ENCODE data around the gene NHERF1. TPM values are rescaled to one million over a fixed set of nuclear protein-coding genes. Genes with fewer than 3 reads are reported as not detected.
A peak's percentile ranks its signal among the peaks of the same experiment; 100 is the strongest.

The NHERF1 gene
- total RNA-seq, 6 experiments from 2014 or later: 105 to 218 (median 161) TPM

GRCh38 chr17:74738051-74738996 is 10.1 kb upstream of the NHERF1 start:
- H3K9me3 ChIP-seq: no peaks in the 10 kb centered on the region
- TF ChIP-seq POLR2A (IDR thresholded peaks at IDR 0.05): no peak
- TF ChIP-seq CTCF (IDR thresholded peaks at IDR 0.05): no peak
- H3K27ac ChIP-seq: peak overlapping the region in 2 of 3 donors; percentile 88 to 89
- ATAC-seq: peak in 2 of 4 donors; percentile 1 to 6
- intact Hi-C loops (cut with DNase I): no loop called here
- no peaks in the 10 kb centered on the region for H3K36me3 ChIP-seq
- H3K4me3 ChIP-seq: peak overlapping the region; percentile 46 to 82 (median 66)
- peaks cover 0 to 20% (median 7%) of the 10 kb centered on the region in 4 donors for H3K4me1 ChIP-seq
- no peaks in the 10 kb centered on the region for H3K27me3 ChIP-seq
- DNase-seq: peak in 1 of 3 donors; percentile 71
- WGBS (ENCODE audit: insufficient coverage, low coverage, low lambda C conversion rate, missing lambda C conversion rate): 35% methylated on average over 2 of the region's 16 CpGs

GRCh38 chr17:74739227-74739831 is 9.1 kb upstream of the NHERF1 start:
- 67% methylated on average over 10 of the region's 12 CpGs for WGBS (ENCODE audit: insufficient coverage, low coverage, low lambda C conversion rate, missing lambda C conversion rate)
- H3K27ac ChIP-seq: no peak overlapping the region
- peaks cover 0 to 20% (median 7%) of the 10 kb centered on the region in 4 donors for H3K4me1 ChIP-seq
- no peaks in the 10 kb centered on the region for H3K9me3 ChIP-seq
- TF ChIP-seq POLR2A (IDR thresholded peaks at IDR 0.05) (no peak), CTCF (IDR thresholded peaks at IDR 0.05) (no peak)
- H3K27me3 ChIP-seq: no peaks in the 10 kb centered on the region
- no peak overlapping the region for H3K4me3 ChIP-seq
- no peak for ATAC-seq
- intact Hi-C loops (cut with DNase I): no loop called here
- H3K36me3 ChIP-seq: no peaks in the 10 kb centered on the region
- no peak for DNase-seq

GRCh38 chr17:74740173-74740572 is 8.3 kb upstream of the NHERF1 start:
- WGBS (ENCODE audit: insufficient coverage, low coverage, low lambda C conversion rate, missing lambda C conversion rate): 72% methylated on average over 4 of the region's 6 CpGs
- ATAC-seq: no peak
- H3K4me1 ChIP-seq: peaks cover 0 to 25% (median 10%) of the 10 kb centered on the region in 4 donors
- DNase-seq: no peak
- no peaks in the 10 kb centered on the region for H3K9me3 ChIP-seq
- no peak overlapping the region for H3K4me3 ChIP-seq
- TF ChIP-seq POLR2A (IDR thresholded peaks at IDR 0.05) (no peak), CTCF (IDR thresholded peaks at IDR 0.05) (no peak)
- no peaks in the 10 kb centered on the region for H3K27me3 ChIP-seq
- H3K36me3 ChIP-seq: no peaks in the 10 kb centered on the region
- H3K27ac ChIP-seq: no peak overlapping the region
- intact Hi-C loops (cut with DNase I): loop anchor here in 1 of 2 donors (5.0 to 10.0 kb wide), 2 partner anchors 47 to 125 kb away; no protein-coding TSS in a partner anchor

- no peak for TF ChIP-seq POLR2A (IDR thresholded peaks at IDR 0.05)
- H3K4me1 ChIP-seq: peaks cover 0 to 27% (median 10%) of the 10 kb centered on the region in 4 donors
- 84% methylated on average over 5 of the region's 17 CpGs for WGBS (ENCODE audit: insufficient coverage, low coverage, low lambda C conversion rate, missing lambda C conversion rate)
- ATAC-seq (no peak), DNase-seq (peak in 1 of 3 donors; percentile 30)
- no peaks in the 10 kb centered on the region for H3K27me3 ChIP-seq
- intact Hi-C loops (cut with DNase I): loop anchor here in 1 of 2 donors (5.0 to 10.0 kb wide), 2 partner anchors 46 to 124 kb away; no protein-coding TSS in a partner anchor
- no peak overlapping the region for H3K27ac ChIP-seq
- no peaks in the 10 kb centered on the region for H3K36me3 ChIP-seq
- H3K9me3 ChIP-seq: no peaks in the 10 kb centered on the region
- H3K4me3 ChIP-seq: no peak overlapping the region
Measured at GRCh38 chr17:74740641-74741387, 7.6 kb upstream of the NHERF1 start.

All from right lobe of liver (tissue), 6 donors.